NT2/D1 (cell line): Measurements from ENCODE around the gene CACNA1I.
"Not testable (repeated sequence)": the region's sequence is repeated elsewhere in the genome, so short reads cannot be mapped to it uniquely, and the experiment has no call there.

Experiments used
- DNase-seq: peaks from one replicate; pipeline ENCODE4 v3.0.0-alpha.2; 2011; ENCODE audit warnings: low read depth, low spot score
- H3K27me3 ChIP-seq: 2 replicates; pipeline ENCODE4 v1.6.0; 2011; ENCODE audit warnings: mild to moderate bottlenecking; ENCODE audit not compliant: insufficient read length, insufficient read depth
- H3K36me3 ChIP-seq: 2 replicates; pipeline ENCODE4 v1.6.1; 2011; ENCODE audit warnings: mild to moderate bottlenecking, low read length, mixed read lengths; ENCODE audit not compliant: insufficient read depth, insufficient read length
- H3K4me1 ChIP-seq: 2 replicates; pipeline ENCODE4 v1.5.1; 2011; ENCODE audit not compliant: insufficient read depth, insufficient read length
- H3K4me3 ChIP-seq: 2 replicates; pipeline ENCODE4 v1.5.1; 2011; ENCODE audit warnings: low read depth; ENCODE audit not compliant: insufficient read length
- H3K9ac ChIP-seq: 2 replicates; pipeline ENCODE4 v1.6.0; 2011; ENCODE audit warnings: low read depth; ENCODE audit not compliant: insufficient read length
- H3K9me3 ChIP-seq: 2 replicates; pipeline ENCODE4 v1.5.1; 2011; ENCODE audit warnings: mild to moderate bottlenecking, low read length; ENCODE audit not compliant: insufficient read depth
- SUZ12 ChIP-seq: IDR thresholded peaks from 2 replicates; pipeline ENCODE4 v1.6.1; 2011; ENCODE audit not compliant: insufficient read length, insufficient read depth; ENCODE audit errors: extremely low read depth
- YY1 ChIP-seq: IDR thresholded peaks from 2 replicates; pipeline ENCODE4 v1.6.1; 2011; ENCODE audit not compliant: insufficient read length, insufficient read depth
- ZNF274 ChIP-seq: IDR thresholded peaks from 2 replicates; pipeline ENCODE4 v1.6.1; 2011; ENCODE audit warnings: mild to moderate bottlenecking, low read depth, low read length

The CACNA1I gene

DNA sequence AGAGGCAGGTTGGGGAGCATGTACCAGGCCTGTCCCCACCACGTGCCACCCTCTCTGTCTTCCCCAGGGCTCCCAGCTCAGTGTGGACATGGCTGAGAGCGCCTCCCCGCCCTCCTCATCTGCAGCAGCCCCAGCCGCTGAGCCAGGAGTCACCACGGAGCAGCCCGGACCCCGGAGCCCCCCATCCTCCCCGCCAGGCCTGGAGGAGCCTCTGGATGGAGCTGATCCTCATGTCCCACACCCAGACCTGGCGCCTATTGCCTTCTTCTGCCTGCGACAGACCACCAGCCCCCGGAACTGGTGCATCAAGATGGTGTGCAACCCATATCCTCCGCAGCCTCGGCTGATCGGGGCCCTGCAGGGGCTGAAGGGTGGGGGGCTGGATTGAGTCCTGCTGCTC is at the start of gene CACNA1I:
CACNA1I (plus strand) TSS at position 89 of the 400 bp plus-strand sequence; CDS start at position 89, 0 bp downstream.
- no peaks in the 10 kb centered on the region for H3K36me3 ChIP-seq
- TF ChIP-seq YY1 = no peak
- no peak for TF ChIP-seq SUZ12
- TF ChIP-seq ZNF274 = no peak
- H3K4me1 ChIP-seq = peaks cover 8% of the 10 kb centered on the region
- no peak within 1 kb of the TSS for H3K4me3 ChIP-seq
- H3K9me3 ChIP-seq = no peaks in the 10 kb centered on the region
- H3K9ac ChIP-seq = no peak within 1 kb of the TSS
- DNase-seq = no peak
- no peaks in the 10 kb centered on the region for H3K27me3 ChIP-seq

DNA sequence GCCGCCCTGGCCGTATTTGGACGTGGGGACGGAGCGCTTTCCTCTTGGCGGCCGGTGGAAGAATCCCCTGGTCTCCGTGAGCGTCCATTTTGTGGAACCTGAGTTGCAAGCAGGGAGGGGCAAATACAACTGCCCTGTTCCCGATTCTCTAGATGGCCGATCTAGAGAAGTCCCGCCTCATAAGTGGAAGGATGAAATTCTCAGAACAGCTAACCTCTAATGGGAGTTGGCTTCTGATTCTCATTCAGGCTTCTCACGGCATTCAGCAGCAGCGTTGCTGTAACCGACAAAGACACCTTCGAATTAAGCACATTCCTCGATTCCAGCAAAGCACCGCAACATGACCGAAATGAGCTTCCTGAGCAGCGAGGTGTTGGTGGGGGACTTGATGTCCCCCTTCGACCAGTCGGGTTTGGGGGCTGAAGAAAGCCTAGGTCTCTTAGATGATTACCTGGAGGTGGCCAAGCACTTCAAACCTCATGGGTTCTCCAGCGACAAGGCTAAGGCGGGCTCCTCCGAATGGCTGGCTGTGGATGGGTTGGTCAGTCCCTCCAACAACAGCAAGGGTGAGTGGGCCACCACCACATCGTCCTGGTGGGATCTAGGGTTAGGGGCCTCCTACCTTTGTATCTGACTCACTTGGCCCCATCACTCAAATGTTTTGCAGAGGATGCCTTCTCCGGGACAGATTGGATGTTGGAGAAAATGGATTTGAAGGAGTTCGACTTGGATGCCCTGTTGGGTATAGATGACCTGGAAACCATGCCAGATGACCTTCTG is 49.3 kb upstream of the CACNA1I start:
- H3K9ac ChIP-seq = peak overlapping the region; percentile 99
- DNase-seq, H3K4me1 ChIP-seq, H3K27me3 ChIP-seq, H3K9me3 ChIP-seq: not testable (repeated sequence)
- peak overlapping the region; percentile 97 for H3K4me3 ChIP-seq
- peaks cover 58% of the 10 kb centered on the region for H3K36me3 ChIP-seq

DNA sequence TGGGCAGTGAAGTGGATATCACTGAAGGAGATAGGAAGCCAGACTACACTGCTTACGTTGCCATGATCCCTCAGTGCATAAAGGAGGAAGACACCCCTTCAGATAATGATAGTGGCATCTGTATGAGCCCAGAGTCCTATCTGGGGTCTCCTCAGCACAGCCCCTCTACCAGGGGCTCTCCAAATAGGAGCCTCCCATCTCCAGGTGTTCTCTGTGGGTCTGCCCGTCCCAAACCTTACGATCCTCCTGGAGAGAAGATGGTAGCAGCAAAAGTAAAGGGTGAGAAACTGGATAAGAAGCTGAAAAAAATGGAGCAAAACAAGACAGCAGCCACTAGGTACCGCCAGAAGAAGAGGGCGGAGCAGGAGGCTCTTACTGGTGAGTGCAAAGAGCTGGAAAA is 48.5 kb upstream of the CACNA1I start:
- peaks cover 50% of the 10 kb centered on the region for H3K36me3 ChIP-seq
- H3K4me3 ChIP-seq = peak overlapping the region; percentile 97
- H3K9me3 ChIP-seq, H3K27me3 ChIP-seq, H3K4me1 ChIP-seq, DNase-seq: not testable (repeated sequence)
- H3K9ac ChIP-seq = peak overlapping the region; percentile 99

DNA sequence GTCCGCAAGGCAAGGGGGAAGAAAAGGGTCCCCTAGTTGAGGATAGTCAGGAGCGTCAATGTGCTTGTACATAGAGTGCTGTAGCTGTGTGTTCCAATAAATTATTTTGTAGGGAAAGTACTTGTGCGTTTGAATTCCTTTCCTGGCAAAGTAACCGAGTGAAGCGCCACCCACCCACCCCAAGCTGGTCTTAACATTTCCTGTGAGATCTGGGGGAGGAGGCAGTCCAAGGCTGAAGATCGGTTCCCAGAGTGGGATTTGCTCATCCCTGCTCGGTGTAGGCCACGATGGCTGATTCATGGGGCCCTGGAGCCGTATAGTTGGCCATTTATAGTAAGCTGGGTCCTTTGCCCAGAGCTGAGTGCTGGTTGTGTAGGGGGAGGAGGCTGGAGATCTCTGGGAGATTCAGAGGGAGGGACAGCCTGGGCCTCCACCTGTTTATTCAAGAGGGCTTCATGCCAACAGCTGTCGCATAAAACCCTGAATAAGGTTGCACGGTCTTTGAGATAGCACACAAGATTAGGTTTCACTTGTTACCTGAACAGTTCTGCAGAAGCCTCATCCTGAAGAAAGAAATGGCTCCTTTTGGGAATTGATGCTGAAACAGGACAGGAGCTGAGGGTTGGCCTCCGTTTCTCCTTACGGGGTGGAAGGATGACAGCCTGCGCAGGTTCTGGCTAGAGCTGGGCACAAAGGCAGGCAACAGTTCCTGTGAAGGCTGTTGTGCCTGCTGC is 47.8 kb upstream of the CACNA1I start:
- TF ChIP-seq ZNF274 (no peak), YY1 (no peak), SUZ12 (no peak)
- peak overlapping the region; percentile 29 for H3K4me3 ChIP-seq
- no peak for DNase-seq
- peaks cover 9% of the 10 kb centered on the region for H3K4me1 ChIP-seq
- H3K36me3 ChIP-seq = peaks cover 44% of the 10 kb centered on the region
- H3K9ac ChIP-seq = peak overlapping the region; percentile 46
- H3K27me3 ChIP-seq = no peaks in the 10 kb centered on the region
- H3K9me3 ChIP-seq = no peaks in the 10 kb centered on the region

DNA sequence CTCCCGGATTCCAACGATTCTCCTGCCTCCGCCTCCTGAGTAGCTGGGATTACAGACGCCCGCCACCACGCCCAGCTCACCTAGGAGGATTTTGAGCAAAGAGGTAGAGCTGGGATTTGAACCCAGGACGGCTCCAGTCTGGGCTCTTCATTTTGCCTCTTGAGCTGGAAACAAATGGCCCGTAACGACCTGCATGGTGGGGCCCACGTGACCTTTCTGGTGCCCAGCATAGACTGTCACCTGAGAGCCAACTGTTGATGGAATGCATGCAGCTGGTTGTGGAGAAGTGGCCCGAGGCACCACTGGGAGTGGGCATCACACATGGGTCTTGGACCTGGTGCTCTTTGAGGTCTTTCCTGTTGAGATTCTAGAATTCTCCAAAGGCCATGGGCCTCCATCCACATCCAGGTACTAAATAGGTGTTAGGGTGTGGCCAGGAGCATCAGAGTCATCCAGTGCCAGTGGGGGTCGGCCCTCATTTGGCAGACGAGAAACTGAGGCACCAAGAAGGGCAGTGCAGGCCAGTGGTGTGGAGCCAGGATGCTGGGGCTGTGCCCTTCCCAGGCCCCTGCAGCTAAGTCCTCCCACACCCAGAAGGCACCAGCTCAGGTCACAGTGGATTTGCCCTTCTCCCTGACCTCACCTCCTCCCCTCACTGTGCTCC is 46.3 kb upstream of the CACNA1I start:
- TF ChIP-seq YY1 (no peak), SUZ12 (no peak)
- Histone ChIP-seq H3K4me1 (peaks cover 14% of the 10 kb centered on the region), H3K27me3 (no peaks in the 10 kb centered on the region), H3K9me3 (no peaks in the 10 kb centered on the region), H3K4me3 (no peak overlapping the region), H3K36me3 (peaks cover 49% of the 10 kb centered on the region), H3K9ac (no peak overlapping the region)
- DNase-seq = no peak

DNA sequence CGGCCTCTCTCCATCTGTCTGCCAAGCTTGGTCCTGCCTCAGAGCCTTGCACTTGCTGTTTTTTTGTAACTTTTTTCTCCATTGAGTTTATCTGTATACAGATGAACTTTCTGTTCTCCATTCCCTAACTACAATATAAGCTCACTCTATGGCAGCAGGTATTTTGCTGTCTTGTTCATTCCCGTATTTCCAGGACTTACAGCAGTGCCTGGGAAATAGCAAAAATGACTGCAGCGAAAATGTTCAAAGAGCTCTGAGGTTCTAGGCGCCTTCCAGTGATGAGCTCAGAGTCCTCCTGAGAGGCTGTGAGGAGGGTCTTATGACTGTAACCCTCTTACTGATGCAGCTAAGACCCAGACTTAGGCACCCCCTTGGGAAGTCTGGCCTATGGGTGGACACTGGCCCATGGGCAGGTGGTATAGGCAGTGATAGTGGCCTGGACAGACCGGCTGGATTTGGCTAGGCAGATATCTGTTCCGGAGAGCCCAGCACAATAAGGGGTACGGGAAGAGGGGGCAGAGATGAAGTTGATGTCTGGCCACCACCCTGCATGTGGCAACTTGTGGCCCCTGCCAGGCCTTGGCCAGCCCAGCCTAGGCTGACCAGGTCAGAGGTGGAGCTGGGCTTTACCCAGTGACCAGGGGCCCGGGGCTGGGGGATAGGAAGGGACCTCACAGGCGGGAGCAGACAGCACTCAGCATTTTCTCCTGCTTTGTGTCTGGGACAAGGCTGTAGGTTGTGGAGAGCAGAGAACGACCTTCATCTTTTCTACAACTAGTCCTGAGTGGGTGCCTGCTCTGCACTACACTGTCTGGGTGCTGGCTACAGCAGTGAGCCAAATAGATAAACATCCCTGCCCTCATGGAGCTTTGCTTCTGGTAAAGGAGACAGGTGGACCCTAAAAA is 45.5 kb upstream of the CACNA1I start:
- Histone ChIP-seq H3K27me3 (no peaks in the 10 kb centered on the region), H3K9me3 (no peaks in the 10 kb centered on the region), H3K4me3 (no peak overlapping the region), H3K4me1 (peaks cover 21% of the 10 kb centered on the region), H3K36me3 (peaks cover 57% of the 10 kb centered on the region), H3K9ac (peak overlapping the region; percentile 26)
- TF ChIP-seq SUZ12 (no peak), ZNF274 (no peak), YY1 (no peak)
- no peak for DNase-seq

DNA sequence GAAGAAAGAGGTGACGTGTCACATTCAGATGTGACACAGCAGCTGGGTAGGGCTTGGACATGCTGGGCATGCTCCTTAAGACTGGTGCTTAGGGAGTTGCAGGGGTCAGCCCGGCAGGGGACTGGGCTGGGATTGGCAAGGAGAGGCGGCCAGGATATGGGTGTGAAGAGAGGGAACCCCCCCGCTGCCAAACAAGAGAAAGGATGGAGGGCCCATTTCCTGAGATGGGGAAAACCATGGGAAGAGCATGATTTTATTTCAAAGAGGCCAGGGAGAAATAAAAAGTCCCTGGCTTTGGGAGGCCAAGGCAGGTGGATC is 44.9 kb upstream of the CACNA1I start:
- H3K9me3 ChIP-seq = no peaks in the 10 kb centered on the region
- H3K27me3 ChIP-seq = no peaks in the 10 kb centered on the region
- H3K4me3 ChIP-seq = no peak overlapping the region
- no peak overlapping the region for H3K9ac ChIP-seq
- no peak for DNase-seq
- H3K4me1 ChIP-seq = peaks cover 22% of the 10 kb centered on the region
- TF ChIP-seq YY1 = no peak
- H3K36me3 ChIP-seq = peaks cover 61% of the 10 kb centered on the region
